Uterus (tissue), 4 donors: ENCODE measurements around the gene PLAAT3. TPM values are rescaled to one million over a fixed set of nuclear protein-coding genes. Genes with fewer than 3 reads are reported as not detected.

Experiments used
- DNase-seq, 2 donors: peaks; one replicate each; pipeline ENCODE4 v3.0.0-alpha.2; 2019 to 2020
- H3K27ac ChIP-seq, 2 donors: fragments of 200-600 bp; sonication (generic); 1 replicate in 1 of 2; 2 replicates in 1 of 2; pipeline ENCODE4 v1.5.1; 2016 to 2018
- H3K27me3 ChIP-seq, 2 donors: fragments of 200-600 bp; sonication (generic); one replicate each; pipeline ENCODE4 v1.5.1; 2018 to 2019; ENCODE audit warnings: control low read depth in 1 of 2
- H3K36me3 ChIP-seq, 2 donors: fragments of 200-600 bp; sonication (generic); one replicate each; pipeline ENCODE4 v1.5.1; 2019; ENCODE audit warnings: control low read depth in 1 of 2
- H3K4me1 ChIP-seq, 2 donors: fragments of 200-600 bp; sonication (generic); one replicate each; pipeline ENCODE4 v1.5.1; 2018 to 2019; ENCODE audit warnings: control low read depth in 1 of 2
- H3K4me3 ChIP-seq, 2 donors: fragments of 200-600 bp; sonication (generic); 1 replicate in 1 of 2; 2 replicates in 1 of 2; pipeline ENCODE4 v1.5.1; 2018 to 2019; ENCODE audit warnings: mild to moderate bottlenecking in 1 of 2
- H3K9me3 ChIP-seq, 2 donors: fragments of 200-600 bp; sonication (generic); one replicate each; pipeline ENCODE4 v1.5.1; 2019; ENCODE audit warnings: control low read depth in 1 of 2
- POLR2A ChIP-seq, 2 donors: fragments of 450-650 bp; IDR thresholded peaks; one replicate each; pipeline ENCODE4 v1.6.1; 2016; ENCODE audit warnings: antibody characterized with exemption in 2 of 2, mild to moderate bottlenecking in 1 of 2, moderate library complexity in 1 of 2
- intact Hi-C: fragments of 100-400 bp; cut with DNase I; formaldehyde crosslinking; loops from one replicate; pipeline ENCODE4 v1.15.1; 2023; ENCODE audit warnings: low total_unique reads
- total RNA-seq, 4 donors: library from RNA; depleted of rRNA in 3 of 4; stranded (reverse); fragments of >200 nt in 3 of 4; gene quantifications; one replicate each; pipeline versions ENCODE4 v1.1.0 to v1.2.4, GENCODE V29; 2014 to 2023
- TF ChIP-seq, protein P1 (sequence below), 4 experiments: fragments of 200-600 bp in 2 of 4; fragments of 450-650 bp in 2 of 4; sonication (generic) in 2 of 4; IDR thresholded peaks; one replicate each; pipeline ENCODE4 v1.5.1; 2016 to 2019; ENCODE audit warnings: antibody characterized with exemption in 4 of 4, mild to moderate bottlenecking in 2 of 4, moderate library complexity in 1 of 4
- donor health status: DM: yes; HTN: yes; CAD: no.

The PLAAT3 gene
- total RNA-seq, 4 donors from 2014 or later = 10.0 to 32.3 (median 14.0) TPM

DNA sequence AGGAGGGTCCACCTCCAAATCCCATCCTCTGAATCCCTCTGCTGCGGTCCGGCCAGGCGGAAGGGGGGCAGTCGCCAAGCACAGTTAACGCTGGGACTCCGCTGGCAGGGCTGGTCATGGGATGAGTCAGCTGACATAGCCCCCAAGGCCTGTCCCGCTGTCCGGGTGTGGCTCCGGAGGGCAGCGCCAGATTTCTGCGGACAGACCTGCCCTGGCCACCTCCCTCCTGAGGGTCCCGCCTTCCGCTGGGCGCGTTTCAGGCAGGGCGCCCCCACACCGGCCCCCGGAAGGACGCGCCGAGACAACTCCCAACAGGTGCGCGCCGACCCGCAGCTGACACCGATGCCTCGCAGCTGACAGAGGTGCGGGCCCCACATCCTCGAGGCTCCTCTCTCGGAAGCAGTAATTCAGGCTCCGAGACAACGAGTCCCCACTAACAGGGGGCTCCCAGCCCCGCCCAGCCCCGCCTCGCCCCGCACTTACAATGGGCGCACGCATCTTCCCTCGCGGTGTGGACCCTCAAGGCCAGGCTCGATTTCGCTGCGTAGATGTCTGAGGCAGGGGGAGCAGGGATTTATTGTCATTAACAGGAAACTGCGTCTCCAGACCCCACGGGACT is 607 bp downstream of the PLAAT3 start:
- Histone ChIP-seq H3K36me3 (no peaks in the 10 kb centered on the region), H3K27me3 (no peaks in the 10 kb centered on the region), H3K4me1 (peaks cover 0 to 6% of the 10 kb centered on the region in 2 donors), H3K4me3 (peak overlapping the region; percentile 61 to 83), H3K27ac (peak overlapping the region; percentile 63 to 80), H3K9me3 (no peaks in the 10 kb centered on the region)
- peak; percentile 35 to 42 for DNase-seq
- intact Hi-C loops = no loop called here
- TF ChIP-seq, protein P1, sequence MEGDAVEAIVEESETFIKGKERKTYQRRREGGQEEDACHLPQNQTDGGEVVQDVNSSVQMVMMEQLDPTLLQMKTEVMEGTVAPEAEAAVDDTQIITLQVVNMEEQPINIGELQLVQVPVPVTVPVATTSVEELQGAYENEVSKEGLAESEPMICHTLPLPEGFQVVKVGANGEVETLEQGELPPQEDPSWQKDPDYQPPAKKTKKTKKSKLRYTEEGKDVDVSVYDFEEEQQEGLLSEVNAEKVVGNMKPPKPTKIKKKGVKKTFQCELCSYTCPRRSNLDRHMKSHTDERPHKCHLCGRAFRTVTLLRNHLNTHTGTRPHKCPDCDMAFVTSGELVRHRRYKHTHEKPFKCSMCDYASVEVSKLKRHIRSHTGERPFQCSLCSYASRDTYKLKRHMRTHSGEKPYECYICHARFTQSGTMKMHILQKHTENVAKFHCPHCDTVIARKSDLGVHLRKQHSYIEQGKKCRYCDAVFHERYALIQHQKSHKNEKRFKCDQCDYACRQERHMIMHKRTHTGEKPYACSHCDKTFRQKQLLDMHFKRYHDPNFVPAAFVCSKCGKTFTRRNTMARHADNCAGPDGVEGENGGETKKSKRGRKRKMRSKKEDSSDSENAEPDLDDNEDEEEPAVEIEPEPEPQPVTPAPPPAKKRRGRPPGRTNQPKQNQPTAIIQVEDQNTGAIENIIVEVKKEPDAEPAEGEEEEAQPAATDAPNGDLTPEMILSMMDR (IDR thresholded peaks at IDR 0.05) = no peak
- TF ChIP-seq POLR2A (IDR thresholded peaks at IDR 0.05) = no peak

DNA sequence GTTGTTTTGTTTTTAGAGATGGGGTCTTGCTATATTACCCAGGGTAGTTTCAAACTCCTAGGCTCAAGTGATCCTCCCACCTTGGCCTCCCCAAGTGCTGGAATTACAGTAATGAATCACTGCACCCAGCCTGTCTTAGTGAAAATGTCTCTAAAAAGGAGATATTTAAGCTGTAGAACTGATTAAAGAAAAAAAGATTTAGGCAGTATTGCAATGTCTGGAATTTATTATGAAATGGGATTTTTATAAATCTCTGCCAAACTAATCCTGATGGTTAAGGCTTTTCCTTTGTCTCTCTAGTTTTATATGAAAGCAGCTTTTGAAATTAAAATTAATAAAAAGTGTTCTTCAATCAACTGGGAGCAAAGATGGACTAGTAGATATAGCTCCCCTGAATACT is 2.1 kb downstream of the PLAAT3 start:
- TF ChIP-seq POLR2A (IDR thresholded peaks at IDR 0.05) = no peak
- TF ChIP-seq, protein P1 (IDR thresholded peaks at IDR 0.05) = no peak
- H3K27ac ChIP-seq = no peak overlapping the region
- H3K36me3 ChIP-seq = no peaks in the 10 kb centered on the region
- H3K27me3 ChIP-seq = no peaks in the 10 kb centered on the region
- peak overlapping the region in 1 of 2 donors; percentile 61 for H3K4me3 ChIP-seq
- no peaks in the 10 kb centered on the region for H3K9me3 ChIP-seq
- peaks cover 0 to 6% of the 10 kb centered on the region in 2 donors for H3K4me1 ChIP-seq
- intact Hi-C loops = no loop called here
- no peak for DNase-seq

DNA sequence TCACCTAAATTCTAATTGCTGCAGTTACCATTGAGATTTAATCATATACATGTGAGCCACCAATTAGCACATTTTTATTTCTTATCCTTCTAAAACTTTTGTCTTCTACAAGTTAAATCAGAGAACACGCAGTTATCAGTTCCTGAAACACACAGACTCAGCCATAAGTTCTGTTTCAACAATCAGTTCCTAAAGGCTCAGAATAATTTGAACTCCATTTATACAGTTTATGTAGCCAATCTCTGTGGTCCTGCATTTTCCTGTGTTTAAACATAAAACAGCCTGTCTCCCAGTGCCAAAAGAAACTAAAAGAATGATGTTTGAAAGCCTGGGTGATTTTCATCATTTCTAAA is 2.9 kb downstream of the PLAAT3 start:
- no peak for DNase-seq
- Histone ChIP-seq H3K27me3 (no peaks in the 10 kb centered on the region), H3K4me3 (no peak overlapping the region), H3K9me3 (no peaks in the 10 kb centered on the region), H3K27ac (peak overlapping the region in 1 of 2 donors; percentile 10), H3K36me3 (no peaks in the 10 kb centered on the region), H3K4me1 (peaks cover 0 to 6% of the 10 kb centered on the region in 2 donors)
- TF ChIP-seq, protein P1 (IDR thresholded peaks at IDR 0.05) = no peak
- intact Hi-C loops = no loop called here

DNA sequence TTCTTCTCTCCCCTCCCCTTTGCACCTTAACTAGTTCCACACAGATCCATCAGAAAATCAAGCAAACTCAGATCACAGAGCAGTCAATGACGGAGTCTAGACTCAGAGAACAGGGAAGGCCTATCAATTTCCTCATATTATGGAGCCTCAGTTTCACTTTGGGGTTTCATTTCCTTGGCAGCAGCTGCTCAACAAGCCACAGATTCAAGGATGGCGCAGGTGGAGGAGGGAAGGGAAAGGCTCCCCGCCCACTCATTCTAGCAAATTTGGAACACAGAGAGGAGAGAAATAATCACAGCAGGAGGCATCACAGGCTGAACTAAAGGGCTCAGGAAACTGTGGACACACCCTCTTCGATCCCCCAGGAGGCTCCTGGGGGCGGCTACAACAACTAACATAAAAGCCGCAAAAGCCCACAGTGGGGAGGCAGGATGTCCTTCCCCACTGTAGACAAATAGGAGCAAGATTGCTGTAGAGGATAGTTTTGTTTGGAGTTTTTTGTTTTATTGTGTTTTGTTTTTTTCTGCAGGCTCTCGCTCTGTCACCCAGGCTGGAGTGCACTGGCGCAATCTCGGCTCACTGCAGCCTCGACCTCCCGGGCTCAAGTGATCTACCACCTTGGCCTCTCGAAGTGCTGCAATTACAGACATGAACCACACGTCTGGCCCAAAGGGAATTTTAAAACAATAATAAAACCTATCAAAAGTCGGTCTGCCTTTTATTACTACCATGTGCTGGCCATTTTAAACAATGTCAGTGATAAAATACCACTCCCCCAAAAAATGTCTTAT is 3.4 kb downstream of the PLAAT3 start:
- H3K27ac ChIP-seq = peak overlapping the region in 1 of 2 donors; percentile 10
- no peak for DNase-seq
- peaks cover 0 to 6% of the 10 kb centered on the region in 2 donors for H3K4me1 ChIP-seq
- H3K9me3 ChIP-seq = no peaks in the 10 kb centered on the region
- no peaks in the 10 kb centered on the region for H3K36me3 ChIP-seq
- TF ChIP-seq, protein P1 (IDR thresholded peaks at IDR 0.05) = peak in 1 of 4 experiments; percentile 15
- TF ChIP-seq POLR2A (IDR thresholded peaks at IDR 0.05) = no peak
- H3K4me3 ChIP-seq = peak overlapping the region in 1 of 2 donors; percentile 11
- no peaks in the 10 kb centered on the region for H3K27me3 ChIP-seq
- intact Hi-C loops = no loop called here

DNA sequence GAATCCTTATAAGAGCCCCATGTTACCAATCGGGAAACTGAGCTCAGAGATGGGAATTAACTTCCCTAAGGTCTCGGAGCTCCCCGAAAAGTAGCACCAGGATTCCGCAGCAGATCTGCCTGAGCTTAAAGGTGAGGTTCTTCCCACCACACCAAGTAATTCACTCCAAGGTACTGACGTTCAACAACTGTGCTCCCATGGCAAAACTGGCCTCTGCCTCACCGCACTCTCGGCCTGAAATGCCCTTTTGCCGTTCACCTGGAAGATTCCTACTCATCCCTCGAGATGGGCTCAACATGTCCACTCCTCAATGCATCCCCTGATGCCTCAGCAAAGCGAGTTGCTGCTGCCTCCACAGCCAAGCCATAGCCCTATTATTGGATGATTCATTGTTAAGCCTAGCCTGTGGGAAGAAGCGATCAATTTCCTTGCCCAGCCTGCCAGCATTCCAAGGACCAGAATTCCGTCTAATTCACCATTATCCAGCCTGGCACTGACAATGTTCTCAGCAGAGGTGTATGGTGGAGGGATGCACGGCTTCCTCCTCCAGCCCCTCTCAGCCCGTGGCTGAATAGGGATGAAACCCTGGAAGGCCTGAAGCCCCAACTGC is 4.2 kb downstream of the PLAAT3 start:
- Histone ChIP-seq H3K4me1 (peaks cover 0 to 6% of the 10 kb centered on the region in 2 donors), H3K27me3 (no peaks in the 10 kb centered on the region), H3K27ac (peak overlapping the region in 1 of 2 donors; percentile 10), H3K4me3 (no peak overlapping the region), H3K36me3 (no peaks in the 10 kb centered on the region), H3K9me3 (no peaks in the 10 kb centered on the region)
- TF ChIP-seq, protein P1 (IDR thresholded peaks at IDR 0.05) = no peak
- no peak for TF ChIP-seq POLR2A (IDR thresholded peaks at IDR 0.05)
- intact Hi-C loops = no loop called here
- no peak for DNase-seq
